MM.1S (cell line): ENCODE results near the gene MAPK11.

Experiments
- EZH2 ChIP-seq: fragments of 300-600 bp; sonication (generic); optimal IDR thresholded peaks from 2 replicates; pipeline ENCODE3; 2017; ENCODE audit warnings: low read depth, mild to moderate bottlenecking, antibody characterized with exemption, low read length, mixed read lengths
- EZH2phosphoT487 ChIP-seq: fragments of 300-600 bp; sonication (generic); IDR thresholded peaks from 2 replicates; pipeline ENCODE4 v1.6.1; 2018; ENCODE audit warnings: antibody characterized with exemption, low read length
- TF ChIP-seq, protein P1 (sequence below): fragments of 300-600 bp; sonication (generic); IDR thresholded peaks from 2 replicates; pipeline ENCODE4 v1.5.1; 2016; ENCODE audit warnings: antibody characterized with exemption, low read length, mixed read lengths

DNA sequence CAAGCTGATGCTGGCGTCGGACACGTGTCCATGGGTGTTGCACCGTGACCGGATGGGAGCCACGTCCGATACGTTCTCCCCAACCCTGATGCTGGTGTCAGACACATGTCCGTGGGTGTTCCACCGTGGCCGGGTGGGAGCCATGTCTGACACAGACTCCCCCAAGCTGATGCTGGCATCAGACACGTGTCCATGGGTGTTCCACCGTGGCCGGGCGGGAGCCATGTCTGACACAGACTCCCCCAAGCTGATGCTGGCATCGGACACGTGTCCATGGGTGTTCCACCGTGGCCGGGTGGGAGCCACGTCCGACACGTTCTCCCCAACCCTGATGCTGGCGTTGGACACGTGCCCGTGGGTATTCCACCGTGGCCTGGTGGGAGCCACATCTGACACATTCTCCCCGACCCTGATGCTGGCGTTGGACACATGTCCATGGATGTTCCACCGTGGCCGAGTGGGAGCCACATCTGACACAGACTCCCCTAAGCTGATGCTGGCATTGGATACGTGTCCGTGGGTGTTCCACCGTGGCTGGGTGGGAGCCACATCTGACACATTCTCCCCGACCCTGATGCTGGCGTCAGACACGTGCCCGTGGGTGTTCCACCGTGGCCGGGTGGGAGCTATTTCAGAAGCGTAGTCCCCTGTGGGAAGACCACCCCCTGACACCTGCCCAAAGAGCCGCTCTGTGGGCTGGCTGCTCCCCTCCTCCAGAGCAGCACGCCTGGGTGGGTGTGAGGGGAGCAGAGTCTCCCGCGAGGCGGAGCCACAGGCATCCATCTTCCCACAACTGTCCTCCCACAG, 49.4 kb downstream of the MAPK11 start:
- TF ChIP-seq EZH2, result no peak
- TF ChIP-seq, protein P1, sequence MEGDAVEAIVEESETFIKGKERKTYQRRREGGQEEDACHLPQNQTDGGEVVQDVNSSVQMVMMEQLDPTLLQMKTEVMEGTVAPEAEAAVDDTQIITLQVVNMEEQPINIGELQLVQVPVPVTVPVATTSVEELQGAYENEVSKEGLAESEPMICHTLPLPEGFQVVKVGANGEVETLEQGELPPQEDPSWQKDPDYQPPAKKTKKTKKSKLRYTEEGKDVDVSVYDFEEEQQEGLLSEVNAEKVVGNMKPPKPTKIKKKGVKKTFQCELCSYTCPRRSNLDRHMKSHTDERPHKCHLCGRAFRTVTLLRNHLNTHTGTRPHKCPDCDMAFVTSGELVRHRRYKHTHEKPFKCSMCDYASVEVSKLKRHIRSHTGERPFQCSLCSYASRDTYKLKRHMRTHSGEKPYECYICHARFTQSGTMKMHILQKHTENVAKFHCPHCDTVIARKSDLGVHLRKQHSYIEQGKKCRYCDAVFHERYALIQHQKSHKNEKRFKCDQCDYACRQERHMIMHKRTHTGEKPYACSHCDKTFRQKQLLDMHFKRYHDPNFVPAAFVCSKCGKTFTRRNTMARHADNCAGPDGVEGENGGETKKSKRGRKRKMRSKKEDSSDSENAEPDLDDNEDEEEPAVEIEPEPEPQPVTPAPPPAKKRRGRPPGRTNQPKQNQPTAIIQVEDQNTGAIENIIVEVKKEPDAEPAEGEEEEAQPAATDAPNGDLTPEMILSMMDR, result no peak
- no peak for TF ChIP-seq EZH2phosphoT487
